Stimulated activated CD4-positive, alpha-beta T cell treated with anti-CD3 and anti-CD28 coated beads, Interleukin-12 subunit alpha, Interleukin-12 subunit beta, amount 100 ng/mL, for 24 hours (primary cell): ENCODE data around the gene CDS2.
A peak's percentile ranks its signal among the peaks of the same experiment; 100 is the strongest.
"Not testable (repeated sequence)": the region's sequence is repeated elsewhere in the genome, so short reads cannot be mapped to it uniquely, and the experiment has no call there.

Source experiments
- DNase-seq, 2 experiments: peaks; one replicate each; pipeline ENCODE4 v3.0.0-alpha.2; 2020; ENCODE audit warnings: low read depth in 2 of 2

The CDS2 gene

DNA sequence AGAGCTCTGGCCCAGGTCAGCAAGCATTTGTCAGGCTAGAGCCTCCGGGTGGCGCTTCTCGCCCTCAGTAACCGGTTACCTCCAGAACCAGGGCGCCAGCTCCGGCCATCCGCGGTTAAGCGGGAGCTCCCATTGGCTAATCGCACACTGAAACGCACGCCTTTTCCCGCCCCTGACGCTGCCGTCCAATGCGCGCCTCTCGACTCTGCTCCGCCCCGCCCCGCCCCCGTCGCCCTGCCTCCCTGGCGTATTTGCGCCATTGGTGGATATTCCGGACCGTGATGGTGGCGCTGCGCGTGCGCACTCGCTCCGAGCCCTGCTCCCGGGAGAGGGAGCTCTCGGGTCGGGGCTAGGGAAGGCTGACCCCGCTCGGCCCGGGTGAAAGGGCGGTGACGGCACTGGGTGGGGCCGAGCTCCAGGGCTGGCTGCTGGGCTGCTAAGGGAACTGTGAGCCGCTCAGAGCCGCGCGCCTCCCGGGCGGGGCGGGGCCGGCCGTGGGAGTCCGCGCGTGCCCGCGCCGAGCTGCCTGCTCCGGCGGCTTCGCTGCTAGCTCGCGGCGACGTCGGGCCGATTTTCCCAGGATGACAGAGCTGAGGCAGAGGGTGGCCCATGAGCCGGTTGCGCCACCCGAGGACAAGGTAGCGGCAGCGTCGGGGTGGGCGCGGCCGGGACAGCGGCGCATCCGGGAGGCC lies at the start of gene CDS2:
Gene CDS2, plus strand, starts transcription at position 497 of the 692 bp plus-strand sequence. Its CDS starts 85 bp downstream, at position 582.
- peak; percentile 100 for DNase-seq

GRCh38 chr20:5077761-5078387 lies 48.9 kb upstream of the CDS2 start:
- no peak for DNase-seq

DNA sequence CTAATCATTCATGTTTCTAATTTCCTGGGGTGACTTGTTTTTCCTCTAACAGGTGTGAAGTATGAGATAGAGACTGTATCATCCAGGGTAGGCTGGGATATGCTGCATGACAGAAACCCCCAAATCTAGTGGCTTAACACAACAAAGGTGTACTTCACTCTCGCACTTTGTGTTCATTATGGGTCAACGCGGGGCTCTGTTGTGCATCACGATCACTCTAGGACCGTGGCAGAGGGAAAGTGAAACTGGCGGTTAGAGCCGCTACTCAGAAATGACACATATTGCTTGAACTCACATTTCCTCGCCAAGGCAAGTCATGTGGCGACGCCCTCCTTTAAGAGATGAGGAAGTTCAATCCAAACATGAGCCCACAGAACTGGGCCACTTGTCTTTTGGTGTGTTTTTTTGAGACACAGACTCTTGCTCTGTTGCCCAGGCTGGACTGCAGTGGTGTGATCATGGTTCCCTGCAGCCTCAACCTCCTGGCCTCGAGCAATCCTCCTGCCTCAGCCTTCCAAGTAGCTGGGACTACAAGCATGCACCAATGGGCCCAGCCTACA lies 48.3 kb upstream of the CDS2 start:
- peak; percentile 52 to 71 for DNase-seq

DNA sequence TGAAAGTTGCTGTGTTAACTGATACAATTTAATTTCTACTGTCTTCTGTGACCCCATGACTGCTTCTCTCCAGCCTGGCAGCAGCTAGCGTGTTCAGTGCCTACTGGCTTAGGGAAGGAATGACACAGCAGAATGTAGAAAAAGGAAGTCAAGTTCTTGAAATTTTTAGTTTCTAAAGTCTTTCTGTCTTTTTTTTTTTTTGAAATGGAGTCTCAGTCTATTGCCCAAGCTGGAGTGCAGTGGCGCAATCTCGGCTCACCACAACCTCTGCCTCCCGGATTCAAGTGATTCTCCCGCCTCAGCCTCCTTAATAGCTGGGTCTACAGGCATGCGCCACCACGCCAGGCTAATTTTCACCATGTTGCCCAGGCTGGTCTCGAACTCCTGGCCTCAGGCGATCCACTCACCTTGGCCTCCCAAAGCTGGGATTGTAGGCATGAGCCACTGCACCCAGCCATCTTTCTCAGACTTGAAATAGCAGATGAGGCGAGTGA lies 46.4 kb upstream of the CDS2 start:
- DNase-seq: no peak

- DNase-seq: no peak
Observed at GRCh38 chr20:5085380-5085779, 41.4 kb upstream of the CDS2 start.

DNA sequence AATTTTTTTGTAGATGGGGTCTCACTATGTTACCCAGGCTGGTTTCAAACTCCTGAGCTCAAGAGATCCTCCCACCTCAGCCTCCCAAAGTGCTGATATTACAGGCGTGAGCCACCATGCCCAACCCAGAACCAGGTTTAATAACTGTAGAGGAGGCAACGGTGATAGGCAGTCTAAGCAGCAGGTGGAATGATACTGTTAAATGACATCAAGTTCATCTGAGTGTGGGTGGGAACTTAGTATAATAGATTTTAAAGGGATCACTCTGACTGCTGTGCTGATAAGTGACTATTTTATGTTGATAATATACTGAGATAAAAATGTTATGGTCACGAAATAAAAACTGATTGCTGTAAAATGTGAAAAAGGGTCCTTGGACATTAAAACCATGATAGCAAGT lies 38.1 kb upstream of the CDS2 start:
- DNase-seq: no peak

DNA sequence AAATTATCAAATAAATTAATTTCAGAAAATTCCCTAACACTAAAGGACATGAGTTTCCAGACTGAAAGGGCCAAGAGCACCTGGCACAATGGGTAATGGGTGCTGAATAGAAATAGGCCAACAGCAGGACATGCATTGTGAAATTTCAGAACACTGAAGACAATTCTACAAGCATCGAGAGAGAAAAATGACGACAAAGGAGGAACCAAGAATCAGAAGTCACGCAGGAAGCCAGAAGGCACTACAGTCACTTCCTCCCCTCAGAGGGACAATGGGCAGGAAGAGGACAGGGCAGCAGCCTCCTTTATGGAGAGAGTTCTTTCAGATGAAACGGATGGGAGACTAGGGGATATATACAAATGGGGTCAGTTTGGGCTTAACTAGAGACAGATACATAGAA lies 36.6 kb upstream of the CDS2 start:
- DNase-seq: no peak

- no peak for DNase-seq
Observed at GRCh38 chr20:5091902-5092301, 34.9 kb upstream of the CDS2 start.

DNA sequence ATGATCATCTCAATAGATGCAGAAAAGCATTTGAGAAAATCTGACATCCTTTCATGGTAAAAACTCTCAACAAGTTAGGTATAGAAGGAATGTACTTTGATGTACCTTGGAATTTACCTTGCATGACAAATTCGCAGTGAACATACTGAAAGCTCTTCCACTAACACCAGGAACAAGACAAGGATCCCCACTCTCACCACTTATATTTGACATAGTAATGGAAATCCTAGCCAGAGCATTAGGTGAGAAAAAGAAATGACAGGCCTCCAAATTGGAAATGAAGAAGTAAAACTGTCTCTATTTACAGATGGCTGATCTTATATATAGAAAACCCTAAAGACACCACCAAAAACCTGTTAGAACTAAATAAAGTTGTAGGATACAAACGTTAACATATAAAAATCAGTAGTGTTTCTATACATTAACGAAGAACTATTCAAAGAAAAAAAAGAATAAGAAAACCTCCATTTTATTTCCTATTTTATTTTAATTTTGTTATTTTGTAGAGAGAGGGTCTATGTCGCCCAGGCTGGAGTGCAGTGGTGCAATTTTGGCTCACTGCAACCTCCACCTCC lies 34.0 kb upstream of the CDS2 start:
- no peak for DNase-seq

- no peak for DNase-seq
Observed at GRCh38 chr20:5095454-5095853, 31.4 kb upstream of the CDS2 start.

DNA sequence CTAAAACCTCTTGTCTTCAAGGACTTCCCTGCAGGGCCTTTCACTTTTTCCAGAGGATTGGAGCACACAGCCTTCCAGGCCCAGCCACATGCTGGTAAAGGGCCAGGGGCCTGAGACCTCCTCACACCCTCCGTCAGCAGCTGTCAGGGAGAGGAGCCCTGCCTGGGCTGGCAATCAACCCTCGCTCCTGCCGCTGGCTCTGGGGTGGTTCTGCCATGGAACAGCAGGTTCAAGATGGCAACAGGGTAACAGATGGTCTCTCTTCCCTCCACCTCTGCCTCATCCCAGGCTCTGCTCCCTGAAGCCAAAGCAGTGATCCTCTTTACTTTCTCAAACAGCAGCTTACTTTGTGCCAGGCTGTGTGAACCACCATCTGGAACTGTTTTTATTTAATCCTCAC lies 30.9 kb upstream of the CDS2 start:
- no peak for DNase-seq

DNA sequence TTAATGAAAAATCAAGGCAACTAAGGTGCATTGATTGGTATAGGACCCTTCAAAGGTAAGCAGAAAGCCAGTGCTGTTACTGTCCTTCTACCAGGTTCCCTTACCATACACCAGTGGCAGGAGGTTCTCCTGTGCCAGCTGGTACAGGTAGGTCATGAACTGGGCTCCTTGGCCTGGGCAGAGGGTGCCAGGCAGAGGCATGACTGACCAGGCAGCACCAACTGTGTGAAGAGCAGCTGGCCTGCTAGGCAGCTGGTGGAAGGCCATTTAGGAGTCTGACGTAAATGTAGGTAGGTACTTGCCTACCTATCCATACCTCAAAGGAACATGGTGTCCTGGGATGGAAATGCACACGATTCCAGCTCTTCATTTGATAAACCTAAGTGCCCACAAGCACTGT lies 30.3 kb upstream of the CDS2 start:
- DNase-seq: no peak

DNA sequence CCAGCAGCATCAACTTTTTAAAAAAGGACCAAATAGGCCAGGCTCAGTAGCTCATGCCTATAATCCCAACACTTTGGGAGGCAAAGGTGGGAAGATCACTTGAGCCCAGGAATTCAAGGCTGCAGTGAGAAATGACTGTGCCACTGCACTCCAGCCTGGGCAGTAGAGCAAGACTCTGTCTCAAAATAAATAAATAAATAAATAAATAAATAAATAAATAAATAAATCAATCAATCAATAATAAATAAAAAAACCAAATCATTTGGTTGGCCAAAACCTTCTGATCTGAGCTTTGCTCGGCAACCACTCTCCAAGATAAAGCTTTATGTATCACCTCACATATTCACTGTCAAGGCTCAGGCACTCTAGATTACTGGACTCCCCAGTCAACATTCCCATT lies 27.8 kb upstream of the CDS2 start:
- not testable (repeated sequence) for DNase-seq

DNA sequence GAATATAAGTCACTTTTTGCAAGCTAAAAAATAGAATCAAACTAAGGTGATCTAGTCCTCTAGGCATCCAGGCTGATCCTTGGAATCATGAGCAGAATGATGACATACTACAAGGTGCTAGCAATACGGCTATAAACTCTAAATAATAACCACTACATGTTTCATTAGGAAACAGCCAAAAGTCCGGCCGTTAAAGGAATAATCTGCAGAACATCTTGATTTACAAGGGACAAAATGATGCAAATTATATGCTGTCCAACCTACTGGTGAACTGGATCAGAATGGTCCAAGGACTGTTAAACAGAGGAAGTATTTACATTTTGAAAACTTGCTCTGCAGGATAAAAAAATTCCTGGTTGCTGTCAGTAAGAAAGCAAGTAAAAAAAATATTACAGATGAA lies 26.9 kb upstream of the CDS2 start:
- not testable (repeated sequence) for DNase-seq

DNA sequence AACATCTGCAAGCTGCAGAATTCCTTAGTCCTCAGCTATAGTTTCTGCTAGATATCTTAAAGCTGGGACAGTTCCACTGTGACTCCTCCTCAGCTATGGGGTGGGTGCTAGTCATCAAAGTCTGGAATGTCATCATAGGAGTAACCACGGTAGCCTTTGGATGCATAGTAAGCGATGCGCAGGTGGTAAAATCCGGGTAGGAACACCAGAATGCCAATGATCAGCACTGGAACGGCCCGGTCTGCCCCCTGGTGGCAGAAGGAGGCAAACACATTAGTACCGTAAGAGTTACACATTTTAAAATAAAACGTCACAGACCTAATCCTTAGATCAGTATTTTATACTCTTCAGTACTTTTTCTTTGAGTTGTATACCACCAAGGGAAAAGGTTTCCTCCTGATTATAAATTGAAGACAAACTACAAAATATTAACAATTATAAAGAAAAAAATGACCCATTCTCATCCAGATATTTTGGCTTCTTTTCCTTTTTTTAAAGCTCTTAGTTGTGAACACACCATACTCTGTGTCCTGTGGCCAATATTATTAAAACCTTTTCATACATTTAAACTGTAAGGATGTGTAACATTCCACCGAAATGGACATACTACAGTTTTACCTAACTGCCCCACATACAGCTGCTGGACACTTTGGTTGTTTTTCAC lies 26.0 kb upstream of the CDS2 start:
- peak; percentile 51 to 73 for DNase-seq

DNA sequence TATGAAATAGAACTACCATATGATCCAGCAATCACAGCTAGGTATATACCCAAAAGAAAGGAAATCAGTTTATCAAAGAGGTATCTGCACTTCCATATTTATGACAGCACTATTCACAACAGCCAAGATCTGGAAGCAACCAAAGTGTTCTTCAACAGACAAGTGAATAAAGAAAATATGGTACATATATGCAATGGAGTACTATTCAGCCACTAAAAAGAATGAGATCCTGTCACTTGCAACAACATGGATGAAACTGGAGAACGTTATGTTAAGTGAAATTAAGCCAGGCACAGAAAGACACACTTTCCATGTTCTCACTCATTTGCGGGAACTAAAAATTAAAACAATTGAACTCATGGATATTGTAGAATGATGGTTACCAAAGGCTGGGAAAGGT lies 22.3 kb upstream of the CDS2 start:
- no peak for DNase-seq

- no peak for DNase-seq
Observed at GRCh38 chr20:5109276-5109675, 17.5 kb upstream of the CDS2 start.

DNA sequence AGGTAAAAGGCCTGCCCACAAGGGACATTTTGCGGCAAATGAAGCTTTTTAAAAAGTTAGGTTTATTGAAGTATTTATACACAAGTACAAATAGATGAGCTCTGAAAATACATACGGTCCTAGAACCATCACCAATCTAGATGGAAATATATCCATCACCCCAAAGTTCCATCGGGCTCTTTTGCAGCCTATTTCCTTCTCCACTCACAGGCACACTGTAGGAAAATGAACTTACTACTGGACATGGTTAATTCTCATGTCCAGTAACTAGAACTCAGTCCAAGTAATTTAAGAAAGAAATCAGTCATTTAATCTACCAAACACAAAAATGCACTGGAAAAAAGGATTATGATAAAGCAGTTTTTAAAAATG lies 13.2 kb upstream of the CDS2 start:
- DNase-seq: no peak

DNA sequence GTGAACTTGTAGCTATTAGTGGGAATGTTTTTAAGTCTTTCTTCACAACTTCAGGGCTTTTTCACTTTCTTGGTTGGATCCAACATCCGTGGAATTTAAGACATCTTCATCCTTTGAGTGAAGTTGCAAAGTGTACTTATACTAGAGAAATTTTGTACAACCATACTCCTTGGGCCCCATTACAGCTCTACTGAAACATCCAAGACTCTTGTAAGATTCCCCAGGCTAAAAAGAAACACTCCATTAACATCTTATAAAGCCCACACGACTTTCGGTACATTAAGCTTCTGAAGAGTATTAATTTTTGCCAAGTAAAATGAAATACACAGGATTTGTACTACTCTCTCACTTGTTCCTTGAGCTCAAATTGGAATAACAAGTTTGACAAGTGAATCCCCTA lies 12.4 kb upstream of the CDS2 start:
- no peak for DNase-seq

DNA sequence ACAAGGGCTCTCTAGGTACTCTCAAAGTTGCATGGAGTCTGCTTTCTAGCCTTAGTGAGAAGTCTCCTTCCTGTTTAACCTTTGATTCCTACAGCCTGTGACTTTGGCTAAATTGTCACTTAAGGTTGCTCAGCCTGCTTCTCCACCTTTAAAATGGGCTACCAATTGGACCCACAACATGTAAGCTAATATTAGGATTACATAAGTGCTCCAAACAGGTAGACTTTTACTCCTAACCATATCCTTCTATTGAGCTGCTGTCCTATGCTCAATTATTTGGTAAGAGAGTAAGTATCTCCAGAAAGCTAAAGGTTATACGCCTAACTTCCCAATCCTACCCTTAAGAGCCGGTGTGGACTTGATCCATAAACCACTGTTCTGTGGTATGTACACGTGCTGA lies 9.9 kb upstream of the CDS2 start:
- no peak for DNase-seq

DNA sequence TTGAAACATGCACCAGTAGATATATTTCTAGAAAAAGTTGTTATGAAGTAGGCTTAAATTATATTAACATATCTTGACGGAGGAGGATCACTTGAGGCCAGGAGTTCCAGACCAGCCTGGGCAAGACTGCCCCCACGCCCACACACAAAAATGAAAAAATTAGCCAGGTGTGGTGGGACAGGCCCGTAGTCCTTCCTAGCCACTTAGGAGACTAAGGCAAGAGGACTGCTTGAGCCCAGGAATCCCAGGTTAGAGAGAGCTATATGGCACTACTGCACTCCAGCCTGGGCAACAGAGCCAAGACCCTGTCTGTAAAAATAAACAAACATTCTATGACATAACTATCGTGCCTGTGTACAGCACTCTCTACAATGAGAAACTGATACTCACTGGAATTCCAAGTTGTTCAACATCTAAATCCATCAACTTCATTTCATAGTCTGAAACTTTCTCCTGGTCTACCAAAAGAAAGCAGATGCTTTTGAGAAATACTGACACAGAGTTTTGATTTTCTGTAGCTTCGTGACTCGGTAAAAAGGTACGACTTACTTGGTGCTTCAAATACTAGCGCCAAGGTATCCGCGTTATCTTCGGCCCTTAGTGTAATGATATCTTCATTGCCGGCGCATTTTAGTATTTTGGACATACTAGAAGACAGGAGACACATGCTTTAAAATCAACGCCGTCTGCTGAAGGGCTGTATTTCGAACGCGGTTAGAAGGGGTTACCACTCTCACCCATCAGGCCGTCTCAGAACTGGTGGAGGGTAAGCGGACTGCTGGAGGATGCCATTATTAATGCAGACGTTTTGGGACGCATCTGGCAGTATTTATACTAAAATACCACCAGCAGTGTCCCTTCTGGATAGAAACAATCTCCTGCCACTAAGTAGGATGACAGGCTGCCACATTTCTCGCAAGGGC lies 8.3 kb upstream of the CDS2 start:
- DNase-seq: no peak

GRCh38 chr20:5119143-5119434 lies 7.7 kb upstream of the CDS2 start:
- DNase-seq: no peak
